Measurements from ENCODE around the gene OSBPL10. TPM values are rescaled to one million over a fixed set of nuclear protein-coding genes. Genes with fewer than 3 reads are reported as not detected.
A peak's percentile ranks its signal among the peaks of the same experiment; 100 is the strongest.

OSBPL10 gene
- total RNA-seq, 1 experiment from 2014 or later = 172 TPM

DNA sequence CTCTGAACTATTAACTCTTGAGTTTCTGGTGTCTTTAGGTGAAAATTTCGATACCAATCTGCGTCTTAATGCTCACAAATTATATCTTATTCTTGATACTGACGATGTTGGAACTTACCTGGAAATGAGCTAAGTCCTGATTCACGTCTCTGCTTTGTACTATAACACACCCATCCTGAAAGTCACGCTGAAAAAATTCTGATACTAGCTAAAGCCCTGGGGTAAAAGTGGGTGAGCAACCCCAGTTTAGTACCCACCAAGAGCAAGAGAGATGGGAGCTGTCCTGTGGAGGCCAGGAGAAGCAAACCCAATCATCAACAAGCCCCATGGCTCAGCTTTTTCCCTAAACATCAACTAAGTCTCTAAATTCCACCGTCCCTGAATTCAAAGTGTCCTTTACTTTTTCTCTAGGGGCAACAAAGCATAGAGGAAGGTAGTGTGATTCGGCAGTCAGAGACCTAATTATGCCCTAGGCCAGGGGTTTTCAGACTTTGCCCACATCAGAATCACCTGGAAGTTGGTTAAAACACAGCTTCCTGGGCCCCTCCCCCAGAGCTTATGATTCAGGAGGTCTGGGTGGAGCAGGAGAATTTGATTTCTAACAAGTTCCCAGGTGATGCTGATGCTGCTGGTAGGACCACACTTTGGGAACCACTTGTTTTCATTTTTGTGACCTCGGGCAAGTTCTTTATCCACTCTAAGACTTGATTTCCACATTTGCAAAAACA, 90.2 kb downstream of the OSBPL10 start:
- POLR2A ChIA-PET = interaction anchor here (0.5 to 10.8 kb wide), 27 partner anchors 10 to 358 kb away, joined by 3 to 156 read pairs (median 8); partner anchors contain the start of genes OSBPL10, STT3B and ZNF860
- Mint-ChIP-seq H3K9me3 (ENCODE audit: unreplicated experiment) (no peaks in the 10 kb centered on the region), H3K4me1 (ENCODE audit: insufficient read depth, unreplicated experiment) (peaks cover 72% of the 10 kb centered on the region), H3K36me3 (ENCODE audit: insufficient read depth, unreplicated experiment) (peaks cover 10% of the 10 kb centered on the region), H3K4me3 (ENCODE audit: unreplicated experiment) (peak overlapping the region; percentile 60), H3K27me3 (ENCODE audit: insufficient read depth, unreplicated experiment) (no peaks in the 10 kb centered on the region), H3K27ac (ENCODE audit: low read depth, unreplicated experiment) (peak overlapping the region; percentile 88)
- CTCF ChIA-PET = interaction anchor here (0.6 to 2.5 kb wide), 9 partner anchors 11 to 166 kb away, joined by 3 to 10 read pairs (median 4); no protein-coding TSS in a partner anchor
- TF ChIP-seq, protein P1, sequence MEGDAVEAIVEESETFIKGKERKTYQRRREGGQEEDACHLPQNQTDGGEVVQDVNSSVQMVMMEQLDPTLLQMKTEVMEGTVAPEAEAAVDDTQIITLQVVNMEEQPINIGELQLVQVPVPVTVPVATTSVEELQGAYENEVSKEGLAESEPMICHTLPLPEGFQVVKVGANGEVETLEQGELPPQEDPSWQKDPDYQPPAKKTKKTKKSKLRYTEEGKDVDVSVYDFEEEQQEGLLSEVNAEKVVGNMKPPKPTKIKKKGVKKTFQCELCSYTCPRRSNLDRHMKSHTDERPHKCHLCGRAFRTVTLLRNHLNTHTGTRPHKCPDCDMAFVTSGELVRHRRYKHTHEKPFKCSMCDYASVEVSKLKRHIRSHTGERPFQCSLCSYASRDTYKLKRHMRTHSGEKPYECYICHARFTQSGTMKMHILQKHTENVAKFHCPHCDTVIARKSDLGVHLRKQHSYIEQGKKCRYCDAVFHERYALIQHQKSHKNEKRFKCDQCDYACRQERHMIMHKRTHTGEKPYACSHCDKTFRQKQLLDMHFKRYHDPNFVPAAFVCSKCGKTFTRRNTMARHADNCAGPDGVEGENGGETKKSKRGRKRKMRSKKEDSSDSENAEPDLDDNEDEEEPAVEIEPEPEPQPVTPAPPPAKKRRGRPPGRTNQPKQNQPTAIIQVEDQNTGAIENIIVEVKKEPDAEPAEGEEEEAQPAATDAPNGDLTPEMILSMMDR (IDR thresholded peaks at IDR 0.05; ENCODE audit: unreplicated experiment) = no peak
- intact Hi-C loops (cut with micrococcal nuclease) = loop anchor here (2.0 kb wide), 2 partner anchors 14 to 90 kb away; partner anchors contain the start of genes OSBPL10 and ZNF860
- BruUV-seq (replicated peaks) = TSS peak; percentile 90
- peak; percentile 57 for DNase-seq (ENCODE audit: unreplicated experiment)

DNA sequence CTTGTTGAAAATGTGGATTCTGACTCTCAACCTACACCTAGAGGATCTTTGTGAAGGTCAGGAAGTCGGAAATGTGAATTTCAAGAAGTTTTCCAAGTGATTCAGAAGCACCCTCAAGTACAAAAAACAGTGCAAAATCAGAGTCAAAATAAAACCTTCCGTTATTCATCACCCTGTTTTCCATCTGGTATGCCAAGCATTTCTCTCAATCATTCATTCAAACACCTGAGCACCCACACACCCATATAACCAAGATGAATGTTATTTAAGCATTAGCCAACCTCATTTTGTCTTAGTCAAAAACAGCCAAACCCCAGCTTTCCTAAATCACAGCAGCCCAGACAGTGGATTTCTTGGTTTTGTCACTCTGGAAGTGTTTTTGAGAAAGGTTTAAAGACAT, 91.1 kb downstream of the OSBPL10 start:
- no peak for DNase-seq (ENCODE audit: unreplicated experiment)
- Mint-ChIP-seq H3K27ac (ENCODE audit: low read depth, unreplicated experiment) (peak overlapping the region; percentile 88), H3K9me3 (ENCODE audit: unreplicated experiment) (no peaks in the 10 kb centered on the region), H3K4me3 (ENCODE audit: unreplicated experiment) (peak overlapping the region; percentile 60), H3K27me3 (ENCODE audit: insufficient read depth, unreplicated experiment) (no peaks in the 10 kb centered on the region), H3K4me1 (ENCODE audit: insufficient read depth, unreplicated experiment) (peaks cover 72% of the 10 kb centered on the region), H3K36me3 (ENCODE audit: insufficient read depth, unreplicated experiment) (peaks cover 10% of the 10 kb centered on the region)
- intact Hi-C loops (cut with micrococcal nuclease) = loop anchor here (2.0 kb wide), 2 partner anchors 13 to 91 kb away; partner anchors contain the start of genes OSBPL10 and ZNF860
- TF ChIP-seq, protein P1 (IDR thresholded peaks at IDR 0.05; ENCODE audit: unreplicated experiment) = no peak
- BruUV-seq (replicated peaks) = no TSS peak
- POLR2A ChIA-PET = interaction anchor here (0.7 to 10.8 kb wide), 18 partner anchors 10 to 356 kb away, joined by 3 to 156 read pairs (median 20); partner anchors contain the start of genes OSBPL10 and ZNF860
- CTCF ChIA-PET = interaction anchor here (0.6 to 2.5 kb wide), 4 partner anchors 11 to 481 kb away, joined by 3 to 10 read pairs (median 4); no protein-coding TSS in a partner anchor

DNA sequence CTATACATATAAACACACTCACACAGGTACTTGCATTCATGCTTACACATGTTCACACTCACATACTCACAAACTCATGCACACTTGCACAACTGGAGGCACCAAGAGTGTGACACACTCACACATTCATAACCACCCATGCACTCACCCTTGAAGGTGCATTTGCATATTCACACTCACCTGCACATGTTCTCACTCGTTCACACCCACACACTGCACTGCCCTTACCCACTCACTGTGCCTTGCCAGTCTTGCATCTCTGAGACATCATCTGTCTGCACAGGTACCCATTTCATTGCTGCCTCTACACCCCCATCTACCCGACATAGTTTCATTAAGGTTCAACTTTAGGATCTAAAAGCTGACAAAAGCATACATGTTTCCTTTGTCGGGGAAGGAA, 95.8 kb downstream of the OSBPL10 start:
- TF ChIP-seq, protein P1 (IDR thresholded peaks at IDR 0.05; ENCODE audit: unreplicated experiment) = no peak
- no peak for DNase-seq (ENCODE audit: unreplicated experiment)
- POLR2A ChIA-PET = interaction anchor here (0.8 to 6.8 kb wide), 3 partner anchors 82 to 131 kb away, joined by 3 to 53 read pairs (median 5); partner anchors contain the start of genes OSBPL10 and ZNF860
- Mint-ChIP-seq H3K9me3 (ENCODE audit: unreplicated experiment) (peaks cover 7% of the 10 kb centered on the region), H3K4me1 (ENCODE audit: insufficient read depth, unreplicated experiment) (peaks cover 53% of the 10 kb centered on the region), H3K27me3 (ENCODE audit: insufficient read depth, unreplicated experiment) (no peaks in the 10 kb centered on the region), H3K27ac (ENCODE audit: low read depth, unreplicated experiment) (peak overlapping the region; percentile 4), H3K4me3 (ENCODE audit: unreplicated experiment) (no peak overlapping the region), H3K36me3 (ENCODE audit: insufficient read depth, unreplicated experiment) (peaks cover 6% of the 10 kb centered on the region)
- intact Hi-C loops (cut with micrococcal nuclease) = no loop called here
- no TSS peak for BruUV-seq (replicated peaks)
- CTCF ChIA-PET = no interaction called here

DNA sequence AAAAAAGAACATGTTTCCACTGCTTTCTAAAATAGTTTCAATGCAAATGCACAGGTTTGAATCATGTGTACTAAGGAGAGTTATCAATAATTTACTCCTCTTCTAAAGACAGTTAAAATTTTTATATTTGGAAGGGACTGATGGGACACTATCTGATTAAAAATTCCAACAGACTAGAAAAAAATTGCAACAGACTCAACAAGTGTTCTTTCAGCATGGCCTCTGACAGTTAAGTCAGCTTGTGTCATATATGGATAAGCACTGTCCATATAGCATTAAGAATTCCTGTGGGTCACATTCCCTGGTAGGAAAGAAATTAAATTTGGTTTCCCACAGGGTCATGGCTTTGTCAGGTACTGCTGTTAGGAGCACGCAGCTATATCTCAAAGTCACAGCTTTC, 96.8 kb downstream of the OSBPL10 start:
- TF ChIP-seq, protein P1 (IDR thresholded peaks at IDR 0.05; ENCODE audit: unreplicated experiment) = no peak
- no peak for DNase-seq (ENCODE audit: unreplicated experiment)
- no peaks in the 10 kb centered on the region for H3K27me3 Mint-ChIP-seq (ENCODE audit: insufficient read depth, unreplicated experiment)
- peak overlapping the region; percentile 57 for H3K27ac Mint-ChIP-seq (ENCODE audit: low read depth, unreplicated experiment)
- H3K4me3 Mint-ChIP-seq (ENCODE audit: unreplicated experiment) = no peak overlapping the region
- H3K4me1 Mint-ChIP-seq (ENCODE audit: insufficient read depth, unreplicated experiment) = peaks cover 53% of the 10 kb centered on the region
- BruUV-seq (replicated peaks) = no TSS peak
- intact Hi-C loops (cut with micrococcal nuclease) = loop anchor here (5.0 kb wide), 1 partner anchor 223 kb away; the partner anchor contains the start of gene GPD1L
- peaks cover 7% of the 10 kb centered on the region for H3K9me3 Mint-ChIP-seq (ENCODE audit: unreplicated experiment)
- CTCF ChIA-PET = interaction anchor here (0.6 to 1.5 kb wide), 3 partner anchors 12 to 135 kb away, joined by 3 to 4 read pairs (median 3); no protein-coding TSS in a partner anchor
- H3K36me3 Mint-ChIP-seq (ENCODE audit: insufficient read depth, unreplicated experiment) = peaks cover 15% of the 10 kb centered on the region
- POLR2A ChIA-PET = interaction anchor here (1.1 to 9.5 kb wide), 6 partner anchors 8 to 97 kb away, joined by 3 to 156 read pairs (median 7); partner anchors contain the start of genes OSBPL10 and ZNF860

All from MCF 10A (cell line).